HCT116 (cell line): ENCODE results near the gene ATAT1. TPM values are rescaled to one million over a fixed set of nuclear protein-coding genes. Genes with fewer than 3 reads are reported as not detected.

ENCODE experiments used
- ATAC-seq: fragments of 200-7000 bp; cut with Tn5 transposase; 2 replicates; pipeline ENCODE4 v1.9.1; 2020; ENCODE audit warnings: mild to moderate bottlenecking, moderate library complexity
- BruUV-seq: library from RNA; stranded (reverse); fragments of 400-500 nt; replicated peaks from 2 replicates; lab custom pipeline; 2021; lab: Mats Ljungman, UMichigan
- CTCF ChIA-PET: fragments of 300-600 bp; sonication (Branson Sonifier 250); formaldehyde crosslinking; loops from one replicate; lab custom pipeline; 2021; ENCODE audit warnings: antibody characterized with exemption; lab: Charles Lee
- POLR2A ChIA-PET: fragments of 300-600, 350-600 bp; sonication (Branson Sonifier 250); formaldehyde crosslinking; loops from one replicate; lab custom pipeline; 2021; ENCODE audit warnings: antibody characterized with exemption; lab: Charles Lee
- RAD21 ChIA-PET, 2 experiments: fragments of 300-600 bp; sonication (Branson Sonifier 250); formaldehyde crosslinking; loops; one replicate each; lab custom pipeline; 2023; ENCODE audit warnings: low total read pairs in 2 of 2; ENCODE audit not compliant: uncharacterized antibody in 2 of 2, unreplicated experiment in 2 of 2, low non-redundant PET in 1 of 2; lab: Charles Lee
- DNase-seq: peaks from one replicate; pipeline ENCODE4 v3.0.0-alpha.2; 2010; ENCODE audit warnings: low read depth, low spot score
- H2AFZ ChIP-seq: fragments of 200-600 bp; shearing (Covaris generic), sonication (generic); 2 replicates; pipeline ENCODE4 v1.6.1; 2017; ENCODE audit warnings: low read depth, mixed run types, mixed read lengths, antibody characterized with exemption, low read length; ENCODE audit not compliant: poor library complexity, severe bottlenecking
- H3K27ac ChIP-seq: 2 replicates; pipeline ENCODE4 v1.5.1; 2012; ENCODE audit warnings: low read depth, low read length
- H3K27me3 ChIP-seq: fragments of 200-600 bp; sonication (generic); 2 replicates; pipeline ENCODE4 v1.6.1; 2016; ENCODE audit warnings: mixed run types, low read length, mixed read lengths; ENCODE audit not compliant: insufficient read depth
- H3K36me3 ChIP-seq, 2 experiments: fragments of 200-500 bp in 1 of 2; fragments of 200-600 bp in 1 of 2; sonication (Bioruptor generic) in 1 of 2; sonication (generic) in 1 of 2; 2 replicates each; pipeline versions ENCODE4 v1.5.1 to v1.6.1; 2014 to 2016; ENCODE audit warnings: low read length in 2 of 2, inconsistent platforms in 1 of 2, mixed read lengths in 1 of 2, mixed run types in 1 of 2; ENCODE audit not compliant: insufficient read depth in 2 of 2, control insufficient read depth in 1 of 2
- H3K4me1 ChIP-seq, 2 experiments: fragments of 200-600 bp in 1 of 2; sonication (generic) in 1 of 2; 2 replicates each; pipeline versions ENCODE4 v1.5.1 to v1.6.1; 2012 to 2017; ENCODE audit warnings: low read length in 2 of 2, inconsistent platforms in 1 of 2, mild to moderate bottlenecking in 1 of 2, mixed read lengths in 1 of 2, mixed run types in 1 of 2, moderate library complexity in 1 of 2; ENCODE audit not compliant: insufficient read depth in 2 of 2, control insufficient read depth in 1 of 2
- H3K4me2 ChIP-seq: fragments of 200-600 bp; sonication (generic); 2 replicates; pipeline ENCODE4 v1.6.1; 2017; ENCODE audit warnings: mixed run types, low read length, mixed read lengths
- H3K4me3 ChIP-seq, 2 experiments: fragments of 200-600 bp in 1 of 2; sonication (generic) in 1 of 2; replicated peaks in 1 of 2; 2 replicates each; pipeline ENCODE4 v1.5.1; 2011 to 2016; ENCODE audit warnings: low read length in 2 of 2, control low read depth in 1 of 2, low read depth in 1 of 2, mild to moderate bottlenecking in 1 of 2, mixed read lengths in 1 of 2, mixed run types in 1 of 2
- H3K79me2 ChIP-seq: fragments of 200-600 bp; sonication (generic); 2 replicates; pipeline ENCODE4 v1.6.1; 2017; ENCODE audit warnings: mild to moderate bottlenecking, mixed run types, low read length, moderate library complexity, mixed read lengths; ENCODE audit not compliant: insufficient read depth
- H3K9ac ChIP-seq: fragments of 200-600 bp; sonication (generic); 2 replicates; pipeline ENCODE4 v1.6.1; 2016; ENCODE audit warnings: low read length, mixed read lengths
- H3K9me2 ChIP-seq: fragments of 200-600 bp; sonication (generic), shearing (Covaris generic); 2 replicates; pipeline ENCODE4 v1.6.1; 2017; ENCODE audit warnings: mixed run types, mild to moderate bottlenecking, moderate library complexity; ENCODE audit not compliant: insufficient read depth
- H3K9me3 ChIP-seq, 2 experiments: fragments of 200-500 bp in 1 of 2; fragments of 200-600 bp in 1 of 2; sonication (Bioruptor generic) in 1 of 2; sonication (generic) in 1 of 2; 2 replicates each; pipeline ENCODE4 v1.6.1; 2014 to 2017; ENCODE audit warnings: low read length in 2 of 2, mixed read lengths in 2 of 2, inconsistent platforms in 1 of 2, low read depth in 1 of 2, mild to moderate bottlenecking in 1 of 2, mixed run types in 1 of 2, moderate library complexity in 1 of 2; ENCODE audit not compliant: control insufficient read depth in 1 of 2, insufficient read depth in 1 of 2
- H4K20me1 ChIP-seq: fragments of 200-600 bp; sonication (generic), shearing (Covaris generic); 2 replicates; pipeline ENCODE4 v1.6.1; 2017; ENCODE audit warnings: mixed run types, mild to moderate bottlenecking, moderate library complexity; ENCODE audit not compliant: insufficient read depth
- CBX3 ChIP-seq: IDR thresholded peaks from 2 replicates; pipeline ENCODE4 v1.6.1; 2012; ENCODE audit warnings: low read depth
- CEBPB ChIP-seq: IDR thresholded peaks from 2 replicates; pipeline ENCODE4 v1.6.1; 2012; ENCODE audit warnings: low read depth
- EZH2 ChIP-seq: fragments of 200-600 bp; sonication (generic); IDR thresholded peaks from 2 replicates; pipeline ENCODE4 v1.6.1; 2017; ENCODE audit warnings: antibody characterized with exemption, mixed run types
- EZH2phosphoT487 ChIP-seq: fragments of 200-600 bp; IDR thresholded peaks from 2 replicates; pipeline ENCODE4 v1.6.1; 2018; ENCODE audit warnings: antibody characterized with exemption, borderline replicate concordance
- FOSL1 ChIP-seq: IDR thresholded peaks from 2 replicates; pipeline ENCODE4 v1.6.1; 2012; ENCODE audit warnings: low read depth
- MAX ChIP-seq: IDR thresholded peaks from 2 replicates; pipeline ENCODE4 v1.6.1; 2012
- POLR2AphosphoS5 ChIP-seq: IDR thresholded peaks from 2 replicates; pipeline ENCODE4 v1.6.1; 2011; ENCODE audit warnings: mild to moderate bottlenecking, low read depth, low read length, moderate library complexity
- RAD21 ChIP-seq: IDR thresholded peaks from 2 replicates; pipeline ENCODE4 v1.6.1; 2012; ENCODE audit warnings: low read depth, mild to moderate bottlenecking
- SIN3A ChIP-seq: IDR thresholded peaks from 2 replicates; pipeline ENCODE4 v1.6.1; 2012; ENCODE audit warnings: low read depth
- SP1 ChIP-seq: IDR thresholded peaks from 2 replicates; pipeline ENCODE4 v1.6.1; 2012; ENCODE audit warnings: low read depth
- SRF ChIP-seq: IDR thresholded peaks from 2 replicates; pipeline ENCODE4 v1.6.1; 2012; ENCODE audit warnings: low read depth
- TCF7L2 ChIP-seq: IDR thresholded peaks from 2 replicates; pipeline ENCODE4 v1.7.0; 2011; ENCODE audit warnings: borderline replicate concordance, inconsistent platforms; ENCODE audit not compliant: insufficient read depth, insufficient read length; ENCODE audit errors: extremely low read depth
- YY1 ChIP-seq: IDR thresholded peaks from 2 replicates; pipeline ENCODE4 v1.6.1; 2011; ENCODE audit warnings: low read length, low read depth, moderate library complexity, mild to moderate bottlenecking; ENCODE audit not compliant: insufficient replicate concordance; ENCODE audit errors: extremely low read depth
- ZFX ChIP-seq: fragments of 450-650 bp; IDR thresholded peaks from 2 replicates; pipeline ENCODE4 v1.6.1; 2017
- intact Hi-C: fragments of 100-400 bp; cut with micrococcal nuclease; formaldehyde crosslinking; loops from 2 replicates; pipeline ENCODE4 v1.10.0; 2022
- total RNA-seq: library from RNA; stranded (reverse); gene quantifications from one replicate; pipeline ENCODE4 v1.2.1, GENCODE V29; 2021; ENCODE audit not compliant: unreplicated experiment
- TF ChIP-seq, protein P1 (sequence below): IDR thresholded peaks from 2 replicates; pipeline ENCODE4 v1.6.1; 2012; ENCODE audit warnings: low read depth

ATAT1 gene
- total RNA-seq, 1 experiment from 2014 or later, result 19.8 TPM

GRCh38 chr6:30664994-30665767 is 38.5 kb downstream of the ATAT1 start:
- H3K9me2 ChIP-seq, result no peaks in the 10 kb centered on the region
- CTCF ChIA-PET, result no interaction called here
- H4K20me1 ChIP-seq, result no peaks in the 10 kb centered on the region
- no TSS peak for BruUV-seq
- no peaks in the 10 kb centered on the region for H3K27me3 ChIP-seq
- intact Hi-C loops, result no loop called here
- no peak overlapping the region for H3K9ac ChIP-seq
- no peak for ATAC-seq
- no peak overlapping the region for H2AFZ ChIP-seq
- no peak overlapping the region for H3K27ac ChIP-seq
- TF ChIP-seq CBX3, result no peak
- TF ChIP-seq YY1, result no peak
- TF ChIP-seq EZH2, result no peak
- TF ChIP-seq SIN3A, result no peak
- no peak for TF ChIP-seq FOSL1
- no peak for TF ChIP-seq EZH2phosphoT487
- TF ChIP-seq RAD21, result no peak
- TF ChIP-seq MAX, result no peak
- TF ChIP-seq TCF7L2, result no peak
- TF ChIP-seq CEBPB, result no peak
- no peak for TF ChIP-seq POLR2AphosphoS5
- TF ChIP-seq, protein P1, sequence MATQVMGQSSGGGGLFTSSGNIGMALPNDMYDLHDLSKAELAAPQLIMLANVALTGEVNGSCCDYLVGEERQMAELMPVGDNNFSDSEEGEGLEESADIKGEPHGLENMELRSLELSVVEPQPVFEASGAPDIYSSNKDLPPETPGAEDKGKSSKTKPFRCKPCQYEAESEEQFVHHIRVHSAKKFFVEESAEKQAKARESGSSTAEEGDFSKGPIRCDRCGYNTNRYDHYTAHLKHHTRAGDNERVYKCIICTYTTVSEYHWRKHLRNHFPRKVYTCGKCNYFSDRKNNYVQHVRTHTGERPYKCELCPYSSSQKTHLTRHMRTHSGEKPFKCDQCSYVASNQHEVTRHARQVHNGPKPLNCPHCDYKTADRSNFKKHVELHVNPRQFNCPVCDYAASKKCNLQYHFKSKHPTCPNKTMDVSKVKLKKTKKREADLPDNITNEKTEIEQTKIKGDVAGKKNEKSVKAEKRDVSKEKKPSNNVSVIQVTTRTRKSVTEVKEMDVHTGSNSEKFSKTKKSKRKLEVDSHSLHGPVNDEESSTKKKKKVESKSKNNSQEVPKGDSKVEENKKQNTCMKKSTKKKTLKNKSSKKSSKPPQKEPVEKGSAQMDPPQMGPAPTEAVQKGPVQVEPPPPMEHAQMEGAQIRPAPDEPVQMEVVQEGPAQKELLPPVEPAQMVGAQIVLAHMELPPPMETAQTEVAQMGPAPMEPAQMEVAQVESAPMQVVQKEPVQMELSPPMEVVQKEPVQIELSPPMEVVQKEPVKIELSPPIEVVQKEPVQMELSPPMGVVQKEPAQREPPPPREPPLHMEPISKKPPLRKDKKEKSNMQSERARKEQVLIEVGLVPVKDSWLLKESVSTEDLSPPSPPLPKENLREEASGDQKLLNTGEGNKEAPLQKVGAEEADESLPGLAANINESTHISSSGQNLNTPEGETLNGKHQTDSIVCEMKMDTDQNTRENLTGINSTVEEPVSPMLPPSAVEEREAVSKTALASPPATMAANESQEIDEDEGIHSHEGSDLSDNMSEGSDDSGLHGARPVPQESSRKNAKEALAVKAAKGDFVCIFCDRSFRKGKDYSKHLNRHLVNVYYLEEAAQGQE, result no peak
- TF ChIP-seq ZFX, result no peak
- TF ChIP-seq SP1, result no peak
- no peak for TF ChIP-seq SRF
- RAD21 ChIA-PET, result no interaction called here
- no peak for DNase-seq
- no peak overlapping the region for H3K4me2 ChIP-seq
- peaks cover under 1% of the 10 kb centered on the region; the same call in 1 of the 2 replicates for H3K79me2 ChIP-seq
- POLR2A ChIA-PET, result interaction anchor here (1.7 kb wide), 1 partner anchor 23 kb away, joined by 4 read pairs; no protein-coding TSS in a partner anchor
- peaks cover 33 to 51% of the 10 kb centered on the region in 2 experiments; a peak in 3 of 4 replicates for H3K36me3 ChIP-seq
- H3K9me3 ChIP-seq, result no peaks in the 10 kb centered on the region
- H3K4me1 ChIP-seq, result peaks cover 7 to 14% of the 10 kb centered on the region in 2 experiments
- H3K4me3 ChIP-seq, result no peak overlapping the region
